GM21515 (cell line): Measurements from ENCODE around the gene CASQ1.

Source experiments
- ATAC-seq: cut with Tn5 transposase; IDR thresholded peaks from one replicate; pipeline ENCODE4 v1.9.1; 2021; ENCODE audit not compliant: unreplicated experiment

CASQ1 gene

GRCh38 chr1:160224606-160225005, 34.2 kb downstream of the CASQ1 start:
- ATAC-seq = no peak

- no peak for ATAC-seq
Measured at GRCh38 chr1:160225345-160225744, 35.0 kb downstream of the CASQ1 start.

- no peak for ATAC-seq
Measured at GRCh38 chr1:160226623-160227022, 36.2 kb downstream of the CASQ1 start.

GRCh38 chr1:160227034-160227433, 36.7 kb downstream of the CASQ1 start:
- ATAC-seq = no peak

GRCh38 chr1:160227561-160227960, 37.2 kb downstream of the CASQ1 start:
- no peak for ATAC-seq

- no peak for ATAC-seq
Measured at GRCh38 chr1:160228431-160228830, 38.1 kb downstream of the CASQ1 start.

GRCh38 chr1:160232911-160233310, 42.5 kb downstream of the CASQ1 start:
- no peak for ATAC-seq

GRCh38 chr1:160236806-160237205, 46.4 kb downstream of the CASQ1 start:
- no peak for ATAC-seq

- ATAC-seq = no peak
Measured at GRCh38 chr1:160237558-160237957, 47.2 kb downstream of the CASQ1 start.

- ATAC-seq = no peak
Measured at GRCh38 chr1:160238408-160238807, 48.0 kb downstream of the CASQ1 start.

- no peak for ATAC-seq
Measured at GRCh38 chr1:160239582-160240299, 49.4 kb downstream of the CASQ1 start.

- ATAC-seq = no peak
Measured at GRCh38 chr1:160243767-160244166, 53.4 kb downstream of the CASQ1 start.

- no peak for ATAC-seq
Measured at GRCh38 chr1:160244209-160244608, 53.8 kb downstream of the CASQ1 start.

- ATAC-seq = no peak
Measured at GRCh38 chr1:160245434-160245833, 55.1 kb downstream of the CASQ1 start.

GRCh38 chr1:160247053-160247452, 56.7 kb downstream of the CASQ1 start:
- ATAC-seq = no peak

GRCh38 chr1:160251011-160251410, 60.6 kb downstream of the CASQ1 start:
- ATAC-seq = no peak
